OCI-LY1 (cell line): ENCODE data around the gene XKR8.
"Not testable (repeated sequence)": the region's sequence is repeated elsewhere in the genome, so short reads cannot be mapped to it uniquely, and the experiment has no call there.

Experiments used
- H2AFZ ChIP-seq: fragments of 200-600 bp; sonication (generic), shearing (Covaris generic); 2 replicates; pipeline ENCODE4 v1.6.0; 2014; ENCODE audit warnings: antibody characterized with exemption, mild to moderate bottlenecking, low read length
- H3F3A ChIP-seq: fragments of 200-600 bp; sonication (generic), shearing (Covaris generic); 2 replicates; pipeline ENCODE4 v1.6.0; 2014; ENCODE audit warnings: mild to moderate bottlenecking, antibody characterized with exemption, low read length, moderate library complexity; ENCODE audit not compliant: insufficient read depth
- H3K27ac ChIP-seq: fragments of 200-600 bp; sonication (generic); 2 replicates; pipeline ENCODE4 v1.5.1; 2014; ENCODE audit warnings: low read length, mixed run types, mild to moderate bottlenecking, low read depth; ENCODE audit not compliant: poor library complexity, severe bottlenecking
- H3K27me3 ChIP-seq: fragments of 200-600 bp; sonication (generic); 2 replicates; pipeline ENCODE4 v1.6.0; 2014; ENCODE audit warnings: antibody characterized with exemption, mild to moderate bottlenecking, low read length, moderate library complexity; ENCODE audit not compliant: insufficient read depth
- H3K36me3 ChIP-seq: fragments of 200-600 bp; sonication (generic); 2 replicates; pipeline ENCODE4 v1.6.1; 2014; ENCODE audit warnings: mild to moderate bottlenecking, antibody characterized with exemption, low read length, moderate library complexity, mixed read lengths; ENCODE audit not compliant: insufficient read depth
- H3K4me1 ChIP-seq: fragments of 200-600 bp; sonication (generic); 2 replicates; pipeline ENCODE4 v1.5.1; 2014; ENCODE audit warnings: mild to moderate bottlenecking, low read length, moderate library complexity; ENCODE audit not compliant: insufficient read depth, severe bottlenecking
- H3K4me2 ChIP-seq: fragments of 200-600 bp; sonication (generic), shearing (Covaris generic); 2 replicates; pipeline ENCODE4 v1.6.1; 2014; ENCODE audit warnings: low read length
- H3K4me3 ChIP-seq: fragments of 200-600 bp; sonication (generic); 2 replicates; pipeline ENCODE4 v1.5.1; 2014; ENCODE audit warnings: low read length, low read depth, mild to moderate bottlenecking, mixed read lengths; ENCODE audit not compliant: poor library complexity, severe bottlenecking
- H3K79me2 ChIP-seq: fragments of 200-600 bp; shearing (Covaris generic); 2 replicates; pipeline ENCODE4 v1.6.1; 2016; ENCODE audit warnings: mixed run types, low read length, mixed read lengths; ENCODE audit not compliant: insufficient read depth
- H3K9ac ChIP-seq: fragments of 200-600 bp; sonication (generic), shearing (Covaris generic); 2 replicates; pipeline ENCODE4 v1.6.1; 2014; ENCODE audit warnings: mild to moderate bottlenecking, low read length, mixed read lengths
- H3K9me2 ChIP-seq: fragments of 200-600 bp; sonication (generic), shearing (Covaris generic); 2 replicates; pipeline ENCODE4 v1.6.1; 2014; ENCODE audit warnings: low read depth, mild to moderate bottlenecking, low read length, mixed read lengths
- H3K9me3 ChIP-seq: fragments of 200-600 bp; shearing (Covaris generic); 2 replicates; pipeline ENCODE4 v1.6.1; 2014; ENCODE audit warnings: low read length, mixed read lengths
- H4K20me1 ChIP-seq: fragments of 200-600 bp; sonication (generic), shearing (Covaris generic); 2 replicates; pipeline ENCODE4 v1.6.0; 2016; ENCODE audit warnings: mild to moderate bottlenecking, low read length; ENCODE audit not compliant: insufficient read depth
- EZH2 ChIP-seq: fragments of 200-600 bp; sonication (generic), shearing (Covaris generic); IDR thresholded peaks from 2 replicates; pipeline ENCODE4 v1.8.0; 2017; ENCODE audit warnings: borderline replicate concordance, mixed run types, mild to moderate bottlenecking, antibody characterized with exemption, low read length, moderate library complexity, mixed read lengths
- TF ChIP-seq, protein P1 (sequence below): fragments of 200-600 bp; sonication (generic), shearing (Covaris generic); IDR thresholded peaks from 2 replicates; pipeline ENCODE4 v1.5.1; 2017; ENCODE audit warnings: mild to moderate bottlenecking, antibody characterized with exemption, low read length, moderate library complexity, mixed read lengths

Gene XKR8

DNA sequence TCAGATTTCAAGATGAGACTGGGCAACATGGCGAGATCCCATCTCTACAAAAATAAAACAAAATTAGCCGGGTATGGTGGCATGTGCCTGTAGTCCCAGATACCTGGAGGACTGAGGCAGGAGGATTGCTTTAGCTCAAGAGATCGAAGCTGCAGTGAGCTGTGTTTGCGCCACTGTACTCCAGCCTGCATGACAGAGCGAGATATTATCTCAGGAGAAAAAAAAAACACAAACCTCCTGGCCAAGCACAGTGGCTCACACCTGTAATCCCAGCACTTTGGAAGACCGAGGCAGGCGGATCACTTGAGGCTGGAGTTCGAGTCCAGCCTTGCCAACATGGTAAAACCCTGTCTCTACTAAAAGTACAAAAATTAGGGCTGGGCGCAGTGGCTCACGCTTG, 42.8 kb downstream of the XKR8 start:
- H3K4me3 ChIP-seq, result no peak overlapping the region
- H3K9me3 ChIP-seq, result no peaks in the 10 kb centered on the region
- no peaks in the 10 kb centered on the region for H3K4me1 ChIP-seq
- H3K79me2 ChIP-seq, result no peaks in the 10 kb centered on the region
- H3K9me2 ChIP-seq, result no peaks in the 10 kb centered on the region
- no peak overlapping the region for H3K9ac ChIP-seq
- H3F3A ChIP-seq, result no peaks in the 10 kb centered on the region
- no peak overlapping the region for H2AFZ ChIP-seq
- no peak overlapping the region for H3K4me2 ChIP-seq
- peaks cover 64% of the 10 kb centered on the region for H3K36me3 ChIP-seq
- H4K20me1 ChIP-seq, result no peaks in the 10 kb centered on the region
- H3K27ac ChIP-seq, result no peak overlapping the region
- H3K27me3 ChIP-seq, result no peaks in the 10 kb centered on the region
- TF ChIP-seq, protein P1, sequence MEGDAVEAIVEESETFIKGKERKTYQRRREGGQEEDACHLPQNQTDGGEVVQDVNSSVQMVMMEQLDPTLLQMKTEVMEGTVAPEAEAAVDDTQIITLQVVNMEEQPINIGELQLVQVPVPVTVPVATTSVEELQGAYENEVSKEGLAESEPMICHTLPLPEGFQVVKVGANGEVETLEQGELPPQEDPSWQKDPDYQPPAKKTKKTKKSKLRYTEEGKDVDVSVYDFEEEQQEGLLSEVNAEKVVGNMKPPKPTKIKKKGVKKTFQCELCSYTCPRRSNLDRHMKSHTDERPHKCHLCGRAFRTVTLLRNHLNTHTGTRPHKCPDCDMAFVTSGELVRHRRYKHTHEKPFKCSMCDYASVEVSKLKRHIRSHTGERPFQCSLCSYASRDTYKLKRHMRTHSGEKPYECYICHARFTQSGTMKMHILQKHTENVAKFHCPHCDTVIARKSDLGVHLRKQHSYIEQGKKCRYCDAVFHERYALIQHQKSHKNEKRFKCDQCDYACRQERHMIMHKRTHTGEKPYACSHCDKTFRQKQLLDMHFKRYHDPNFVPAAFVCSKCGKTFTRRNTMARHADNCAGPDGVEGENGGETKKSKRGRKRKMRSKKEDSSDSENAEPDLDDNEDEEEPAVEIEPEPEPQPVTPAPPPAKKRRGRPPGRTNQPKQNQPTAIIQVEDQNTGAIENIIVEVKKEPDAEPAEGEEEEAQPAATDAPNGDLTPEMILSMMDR, result no peak

DNA sequence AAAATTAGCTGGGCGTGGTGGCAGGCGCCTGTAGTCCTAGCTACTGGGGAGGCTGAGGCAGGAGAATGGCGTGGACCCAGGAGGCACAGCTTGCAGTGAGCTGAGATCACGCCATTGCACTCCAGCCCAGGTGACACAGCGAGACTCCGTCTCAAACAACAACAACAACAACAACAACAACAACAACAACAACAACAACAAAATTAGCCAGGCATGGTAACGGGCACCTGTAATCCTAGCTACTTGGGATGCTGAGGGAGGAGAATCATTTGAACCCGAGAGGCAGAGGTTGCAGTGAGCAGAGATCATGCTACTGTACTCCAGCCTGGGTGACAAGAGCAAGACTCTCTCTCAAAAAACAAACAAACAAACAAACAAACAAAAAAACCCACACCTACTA, 43.3 kb downstream of the XKR8 start:
- not testable (repeated sequence) for H3K79me2 ChIP-seq, H3K4me3 ChIP-seq, H3K27ac ChIP-seq, H3K4me2 ChIP-seq, H4K20me1 ChIP-seq, H3K27me3 ChIP-seq, H3K9me3 ChIP-seq, H3K9me2 ChIP-seq, H3F3A ChIP-seq, H3K4me1 ChIP-seq, H3K9ac ChIP-seq, H2AFZ ChIP-seq
- peaks cover 63% of the 10 kb centered on the region for H3K36me3 ChIP-seq

DNA sequence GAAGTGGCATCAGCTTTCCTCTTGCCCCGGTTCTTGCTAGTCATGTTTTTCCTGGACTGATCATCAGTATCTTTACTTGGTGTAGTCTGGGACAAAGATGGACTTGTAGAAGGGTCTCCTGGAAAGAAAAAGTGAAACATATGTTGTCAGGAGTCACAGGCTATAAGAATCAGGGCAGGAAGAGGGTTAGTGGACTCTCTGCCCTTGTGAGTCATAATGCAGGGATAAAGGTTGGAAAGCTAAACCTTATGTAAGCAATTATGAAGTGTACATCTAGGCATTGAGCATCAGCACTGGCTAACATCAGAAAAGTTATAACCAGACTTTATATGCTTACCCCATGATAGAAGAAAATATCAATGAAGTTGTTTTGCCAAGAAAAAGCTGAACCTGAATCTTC, 51.2 kb downstream of the XKR8 start:
- H3K9me2 ChIP-seq, result no peaks in the 10 kb centered on the region
- TF ChIP-seq, protein P1, result no peak
- no peak for TF ChIP-seq EZH2
- no peaks in the 10 kb centered on the region for H3K9me3 ChIP-seq
- H3K79me2 ChIP-seq, result no peaks in the 10 kb centered on the region; the same call in 1 of the 2 replicates
- H4K20me1 ChIP-seq, result no peaks in the 10 kb centered on the region
- H2AFZ ChIP-seq, result no peak overlapping the region
- no peak overlapping the region for H3K4me3 ChIP-seq
- no peak overlapping the region for H3K4me2 ChIP-seq
- no peak overlapping the region for H3K27ac ChIP-seq
- H3K27me3 ChIP-seq, result no peaks in the 10 kb centered on the region
- no peak overlapping the region for H3K9ac ChIP-seq
- H3F3A ChIP-seq, result no peaks in the 10 kb centered on the region
- H3K36me3 ChIP-seq, result peaks cover 77% of the 10 kb centered on the region
- H3K4me1 ChIP-seq, result no peaks in the 10 kb centered on the region
